ENCODE measurements around the gene IRF2BP1.

GRCh38 chr19:45887200-45887710, 1.3 kb upstream of the IRF2BP1 start:
- TF ChIP-seq SALL2 (CRISPR knock-in tag; IDR thresholded peaks at IDR 0.05), result no peak
- TF ChIP-seq ATM (IDR thresholded peaks at IDR 0.05; ENCODE audit: borderline replicate concordance), result no peak
- TF ChIP-seq CTCF (CRISPR knock-in tag; IDR thresholded peaks at IDR 0.05), result no peak
- TF ChIP-seq JUN (CRISPR knock-in tag; IDR thresholded peaks at IDR 0.05), result no peak
- TF ChIP-seq ZSCAN20 (CRISPR knock-in tag; IDR thresholded peaks at IDR 0.05; ENCODE audit: borderline replicate concordance), result no peak
- no peak for TF ChIP-seq ZNF703 (CRISPR knock-in tag; IDR thresholded peaks at IDR 0.05; ENCODE audit: borderline replicate concordance)
- TF ChIP-seq ETV6 (CRISPR knock-in tag; conservative IDR thresholded peaks at IDR 0.05), result no peak

Measured in HepG2 (cell line).